GM10266 (cell line): ENCODE data around the gene TMEM240.
"Not testable (repeated sequence)": the region's sequence is repeated elsewhere in the genome, so short reads cannot be mapped to it uniquely, and the experiment has no call there.

ENCODE experiments used
- DNase-seq: peaks from one replicate; pipeline ENCODE4 v3.0.0; 2012; ENCODE audit errors: extremely low spot score
- TF ChIP-seq, protein P1 (sequence below): IDR thresholded peaks from 2 replicates; pipeline ENCODE4 v1.5.1; 2012; ENCODE audit warnings: mild to moderate bottlenecking, low read depth; ENCODE audit not compliant: control insufficient read depth, insufficient read depth; ENCODE audit errors: missing control alignments

Gene TMEM240

DNA sequence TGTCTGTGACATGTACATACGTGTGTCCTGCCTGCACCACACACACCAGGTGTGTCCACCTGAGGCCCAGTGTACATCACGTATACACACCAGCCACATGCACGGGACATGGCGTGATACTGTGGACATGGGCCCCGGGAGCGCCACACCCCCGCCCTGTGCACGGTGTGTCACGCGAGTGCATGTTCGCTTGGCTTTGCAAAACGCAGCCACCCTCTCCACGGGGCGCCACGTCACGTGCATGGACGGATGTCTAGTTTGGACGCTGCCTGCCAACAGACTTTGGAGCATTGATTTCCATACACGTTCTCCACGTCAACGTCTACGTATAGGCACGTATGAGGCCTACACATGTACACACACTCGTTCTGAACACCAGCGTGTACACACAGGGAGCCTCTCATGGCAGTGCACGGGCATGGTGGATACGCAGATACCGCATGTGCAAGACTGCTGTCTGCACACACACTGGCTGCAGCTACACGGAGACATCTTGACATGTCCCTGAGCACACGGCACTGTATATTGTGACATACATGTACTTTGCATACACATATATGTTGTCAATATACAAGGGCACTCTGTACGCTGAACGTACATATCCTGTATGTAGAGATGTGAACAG, 2.7 kb downstream of the TMEM240 start:
- TF ChIP-seq, protein P1, sequence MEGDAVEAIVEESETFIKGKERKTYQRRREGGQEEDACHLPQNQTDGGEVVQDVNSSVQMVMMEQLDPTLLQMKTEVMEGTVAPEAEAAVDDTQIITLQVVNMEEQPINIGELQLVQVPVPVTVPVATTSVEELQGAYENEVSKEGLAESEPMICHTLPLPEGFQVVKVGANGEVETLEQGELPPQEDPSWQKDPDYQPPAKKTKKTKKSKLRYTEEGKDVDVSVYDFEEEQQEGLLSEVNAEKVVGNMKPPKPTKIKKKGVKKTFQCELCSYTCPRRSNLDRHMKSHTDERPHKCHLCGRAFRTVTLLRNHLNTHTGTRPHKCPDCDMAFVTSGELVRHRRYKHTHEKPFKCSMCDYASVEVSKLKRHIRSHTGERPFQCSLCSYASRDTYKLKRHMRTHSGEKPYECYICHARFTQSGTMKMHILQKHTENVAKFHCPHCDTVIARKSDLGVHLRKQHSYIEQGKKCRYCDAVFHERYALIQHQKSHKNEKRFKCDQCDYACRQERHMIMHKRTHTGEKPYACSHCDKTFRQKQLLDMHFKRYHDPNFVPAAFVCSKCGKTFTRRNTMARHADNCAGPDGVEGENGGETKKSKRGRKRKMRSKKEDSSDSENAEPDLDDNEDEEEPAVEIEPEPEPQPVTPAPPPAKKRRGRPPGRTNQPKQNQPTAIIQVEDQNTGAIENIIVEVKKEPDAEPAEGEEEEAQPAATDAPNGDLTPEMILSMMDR = no peak

DNA sequence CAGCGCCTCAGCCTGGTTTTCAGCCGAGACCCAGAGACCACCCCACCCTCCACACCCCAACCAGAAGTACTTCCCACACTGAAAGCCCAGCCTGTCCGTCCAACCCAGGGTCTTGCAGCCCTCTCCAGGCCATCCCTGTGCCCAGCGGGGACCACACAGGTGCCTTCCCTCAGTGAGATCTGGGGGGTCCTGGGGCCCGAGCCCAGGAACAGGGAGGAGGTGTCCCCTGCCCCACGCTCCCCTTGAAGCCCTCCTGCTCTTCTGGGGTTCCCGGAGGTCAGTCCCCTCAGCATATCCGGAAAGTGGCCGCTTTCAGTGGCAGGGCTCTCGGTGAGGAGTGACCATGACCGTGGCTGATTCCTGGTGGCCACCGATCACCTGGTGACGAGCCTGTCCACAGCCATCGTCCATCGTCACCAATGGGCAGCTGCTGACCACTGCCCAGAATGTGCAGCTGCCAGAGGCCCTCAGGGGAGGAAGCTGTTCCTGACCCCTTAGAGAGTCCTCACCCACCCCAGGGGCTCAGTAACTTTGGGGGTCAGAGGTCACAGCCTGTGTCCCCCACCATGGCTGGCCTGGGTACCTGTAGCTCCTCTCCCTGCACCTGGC, 3.4 kb downstream of the TMEM240 start:
- TF ChIP-seq, protein P1 = no peak

More for the DNA sequence above, 2.7 kb downstream of the TMEM240 start:
- DNase-seq = no peak

DNA sequence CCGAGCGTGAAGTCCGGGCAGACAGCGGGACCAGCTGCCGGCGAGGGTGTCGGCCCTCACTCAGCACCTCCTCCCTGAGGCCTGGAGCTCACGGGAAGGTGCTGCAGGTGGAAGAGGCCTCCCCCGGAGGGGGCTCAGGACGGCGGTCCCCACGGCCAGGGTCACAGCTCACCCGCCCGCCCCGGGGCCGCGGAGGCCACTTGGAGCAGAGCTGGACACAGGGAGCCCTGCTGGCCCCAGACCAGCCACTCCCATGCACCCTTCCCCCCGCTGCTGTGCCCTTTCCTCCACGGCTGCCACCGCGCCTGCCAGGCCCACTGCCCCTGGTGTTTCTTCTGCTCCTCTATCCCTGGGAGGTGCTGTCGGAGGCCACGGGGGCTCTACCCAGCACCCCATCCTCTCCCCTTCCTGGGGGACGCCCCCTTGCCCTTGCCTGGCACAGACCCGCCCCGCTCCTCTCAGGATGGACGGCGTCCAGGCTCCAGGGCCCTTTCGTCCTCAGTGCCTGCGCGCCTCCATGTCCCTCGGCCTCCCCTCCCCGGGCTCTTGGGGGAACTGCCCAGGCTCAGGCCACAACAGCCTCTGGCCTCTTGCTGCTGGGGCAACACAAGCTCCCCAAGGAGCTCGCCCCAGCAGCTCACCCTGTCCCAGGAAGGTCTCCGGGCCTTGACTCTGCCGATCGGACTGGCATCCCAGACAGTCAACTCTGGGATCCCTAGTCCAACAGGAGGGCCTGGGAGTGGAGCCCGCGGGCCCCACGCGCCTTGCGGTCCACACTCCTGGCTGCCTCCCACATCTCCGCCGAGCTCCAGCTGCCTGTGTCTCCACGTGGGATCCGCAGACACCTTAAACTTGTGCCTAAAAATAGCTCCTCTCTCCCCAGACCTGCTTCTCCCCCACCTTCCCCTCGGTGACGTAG, 4.1 kb downstream of the TMEM240 start:
- TF ChIP-seq, protein P1 = no peak
- DNase-seq = no peak

More for the DNA sequence above, 3.4 kb downstream of the TMEM240 start:
- no peak for DNase-seq

DNA sequence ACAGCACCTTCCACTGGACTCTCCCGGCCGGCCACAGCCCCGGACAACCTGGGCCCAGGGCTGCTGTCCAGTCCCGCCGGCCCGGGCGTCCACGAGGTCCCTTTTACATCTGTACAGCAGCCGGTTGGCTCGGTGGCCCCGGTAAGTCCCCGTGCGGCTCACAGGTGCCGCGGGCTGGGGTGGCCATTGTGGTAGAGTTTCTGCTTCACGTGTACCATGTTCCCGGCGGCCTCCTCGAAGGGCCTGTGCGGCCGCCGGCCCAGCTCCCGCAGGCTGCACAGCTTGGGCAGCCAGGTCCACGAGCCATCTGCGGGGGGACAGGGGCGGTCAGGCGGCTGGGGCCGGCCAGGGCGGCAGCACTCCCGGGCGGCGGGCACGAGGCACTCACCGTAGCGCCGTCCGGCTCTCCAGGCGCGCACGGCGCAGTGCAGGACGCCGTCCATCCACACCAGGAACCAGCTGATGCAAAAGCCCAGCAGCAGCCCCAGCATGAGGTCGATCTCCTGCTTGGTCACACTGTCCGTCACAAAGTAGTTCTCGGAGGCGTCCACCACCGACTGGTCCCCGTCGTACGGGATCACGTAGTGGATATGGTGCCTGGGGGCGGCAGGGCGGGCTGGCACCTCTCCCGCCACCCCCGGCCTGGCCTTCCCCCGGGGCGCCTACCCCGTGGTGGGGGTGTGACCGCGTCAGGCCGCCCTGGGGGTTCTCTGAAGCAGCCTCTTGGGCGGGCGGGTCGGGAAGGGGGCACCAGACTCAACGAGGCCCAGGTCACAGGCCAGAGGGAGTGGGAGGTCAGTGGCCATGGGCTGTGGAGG, 5.0 kb downstream of the TMEM240 start:
- no peak for DNase-seq
- TF ChIP-seq, protein P1 = no peak

DNA sequence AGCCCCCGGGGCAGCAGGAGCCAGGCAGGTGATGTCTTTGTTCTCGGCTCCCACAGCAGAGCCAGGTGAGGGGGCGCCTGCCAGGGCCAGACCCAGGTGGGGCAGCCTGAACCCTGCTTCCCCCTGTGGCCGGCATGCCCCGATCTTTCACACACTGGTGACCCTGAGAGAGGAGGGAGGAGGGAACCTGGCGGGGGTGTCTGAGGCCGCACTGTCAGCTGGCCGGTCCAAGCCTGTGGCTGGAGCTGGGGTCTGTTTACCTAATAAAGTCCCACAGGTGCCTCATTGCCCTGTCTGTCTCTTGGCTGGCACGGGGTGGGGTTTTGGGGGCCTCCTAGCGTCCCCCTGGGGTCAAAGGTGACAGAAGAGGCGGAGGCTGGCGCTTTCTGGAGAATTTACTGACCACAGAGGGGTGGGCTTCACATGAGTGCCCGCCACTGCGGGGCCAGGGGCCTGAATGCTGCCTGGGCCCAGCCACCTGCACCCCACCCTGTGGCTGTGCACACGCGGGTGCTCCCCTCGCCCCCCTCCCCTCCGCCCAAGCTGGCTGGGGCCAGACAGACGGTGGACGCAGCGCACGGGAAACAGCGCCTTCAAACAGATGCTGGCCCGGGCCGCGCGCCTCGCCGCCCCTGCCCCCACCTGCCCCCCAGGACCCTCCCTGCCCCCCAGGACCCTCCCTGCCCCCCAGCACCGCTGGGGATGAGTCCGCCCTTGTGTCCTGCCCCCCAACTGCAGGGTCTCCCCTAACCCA, 5.8 kb downstream of the TMEM240 start:
- DNase-seq = no peak
- TF ChIP-seq, protein P1 = no peak

DNA sequence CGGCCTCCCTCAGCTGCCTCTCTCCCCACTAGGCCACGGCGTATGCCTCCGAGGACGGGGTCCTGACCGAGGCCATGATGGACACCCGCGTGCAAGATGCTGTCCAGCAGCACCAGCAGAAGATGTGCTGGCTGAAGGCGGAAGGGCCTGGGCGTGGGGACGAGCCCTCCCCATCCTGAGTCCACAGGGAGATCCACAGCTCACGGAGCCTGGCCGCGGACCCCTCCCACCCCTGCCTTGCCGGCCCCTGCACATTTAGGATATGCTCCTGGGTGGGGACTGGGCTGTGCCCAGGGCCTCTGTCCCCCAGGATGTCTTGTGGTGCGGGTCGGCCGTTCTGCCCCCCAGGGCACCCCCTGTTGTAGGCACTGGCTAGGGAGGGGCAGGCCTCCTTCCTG, 6.5 kb downstream of the TMEM240 start:
- DNase-seq = not testable (repeated sequence)

DNA sequence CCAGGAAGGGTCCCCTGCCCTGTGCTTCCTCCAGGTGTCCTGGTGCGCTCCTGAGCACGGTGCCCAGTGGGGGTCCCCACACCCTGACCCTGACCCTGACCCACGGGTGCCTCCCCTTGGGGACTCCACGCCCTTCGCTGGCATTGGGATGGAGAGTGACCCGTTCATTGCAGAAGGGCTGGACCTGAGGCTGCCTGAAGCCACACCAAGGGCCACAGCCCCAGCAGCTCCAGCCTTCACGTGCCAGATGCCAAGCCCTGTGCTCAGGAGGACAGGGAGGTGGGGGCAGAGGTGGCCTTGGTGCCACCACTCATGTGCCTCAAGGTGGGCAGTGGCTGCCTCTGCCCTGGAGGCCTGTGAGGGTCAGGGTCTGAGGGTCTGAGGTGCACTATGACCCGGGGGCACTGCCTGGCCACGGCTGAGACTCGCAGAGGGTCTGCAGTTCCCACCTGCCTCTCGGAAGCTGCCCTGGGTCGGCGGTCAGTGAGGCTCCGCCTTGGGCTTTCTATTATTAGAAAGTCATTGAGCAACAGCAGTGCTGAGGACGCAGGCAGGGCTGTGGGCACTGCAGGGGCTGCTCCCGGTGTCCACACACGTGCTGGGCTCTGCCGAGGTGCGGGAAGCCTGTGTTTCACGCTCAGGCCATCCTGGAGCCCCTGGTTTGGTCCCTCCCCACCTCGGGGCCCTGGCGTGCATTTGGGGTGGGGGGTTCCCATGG, 7.1 kb downstream of the TMEM240 start:
- DNase-seq = not testable (repeated sequence)
